ENCODE data around the gene SELENON.

SELENON gene

GRCh38 chr1:25770541-25771220, 29.3 kb upstream of the SELENON start:
- TF ChIP-seq, protein P1, sequence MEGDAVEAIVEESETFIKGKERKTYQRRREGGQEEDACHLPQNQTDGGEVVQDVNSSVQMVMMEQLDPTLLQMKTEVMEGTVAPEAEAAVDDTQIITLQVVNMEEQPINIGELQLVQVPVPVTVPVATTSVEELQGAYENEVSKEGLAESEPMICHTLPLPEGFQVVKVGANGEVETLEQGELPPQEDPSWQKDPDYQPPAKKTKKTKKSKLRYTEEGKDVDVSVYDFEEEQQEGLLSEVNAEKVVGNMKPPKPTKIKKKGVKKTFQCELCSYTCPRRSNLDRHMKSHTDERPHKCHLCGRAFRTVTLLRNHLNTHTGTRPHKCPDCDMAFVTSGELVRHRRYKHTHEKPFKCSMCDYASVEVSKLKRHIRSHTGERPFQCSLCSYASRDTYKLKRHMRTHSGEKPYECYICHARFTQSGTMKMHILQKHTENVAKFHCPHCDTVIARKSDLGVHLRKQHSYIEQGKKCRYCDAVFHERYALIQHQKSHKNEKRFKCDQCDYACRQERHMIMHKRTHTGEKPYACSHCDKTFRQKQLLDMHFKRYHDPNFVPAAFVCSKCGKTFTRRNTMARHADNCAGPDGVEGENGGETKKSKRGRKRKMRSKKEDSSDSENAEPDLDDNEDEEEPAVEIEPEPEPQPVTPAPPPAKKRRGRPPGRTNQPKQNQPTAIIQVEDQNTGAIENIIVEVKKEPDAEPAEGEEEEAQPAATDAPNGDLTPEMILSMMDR (conservative IDR thresholded peaks at IDR 0.05; ENCODE audit: control insufficient read depth, insufficient read depth, low read depth, low read length): no peak
- H3K4me3 ChIP-seq (ENCODE audit: control insufficient read depth, low read depth, low read length): no peak overlapping the region
- DNase-seq (ENCODE audit: low read depth): no peak

- DNase-seq (ENCODE audit: low read depth): no peak
- TF ChIP-seq, protein P1 (conservative IDR thresholded peaks at IDR 0.05; ENCODE audit: control insufficient read depth, insufficient read depth, low read depth, low read length): no peak
Observed at GRCh38 chr1:25771221-25772114, 28.5 kb upstream of the SELENON start.

DNA sequence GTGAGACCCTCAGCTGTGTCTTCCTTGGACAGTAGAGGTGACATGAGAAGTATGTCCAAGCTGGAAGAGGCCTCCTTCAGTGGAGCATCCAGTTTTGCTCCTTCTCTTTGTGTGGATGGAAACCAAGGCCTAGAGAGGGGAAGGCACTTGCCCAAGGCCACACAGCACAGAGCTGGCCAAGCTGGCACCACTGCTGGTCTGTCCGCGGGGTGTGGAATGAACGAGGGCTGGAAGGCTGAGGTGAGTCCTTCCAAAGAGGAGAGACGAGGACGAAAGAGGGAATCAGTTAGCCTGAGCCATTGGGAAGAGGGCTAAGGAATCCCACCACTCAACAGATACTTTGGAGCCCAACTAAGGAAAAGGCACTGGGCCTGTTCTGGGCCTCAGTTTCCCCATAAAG, 27.8 kb upstream of the SELENON start:
- TF ChIP-seq, protein P1 (conservative IDR thresholded peaks at IDR 0.05; ENCODE audit: control insufficient read depth, insufficient read depth, low read depth, low read length): no peak
- DNase-seq (ENCODE audit: low read depth): no peak
- no peak overlapping the region for H3K4me3 ChIP-seq (ENCODE audit: control insufficient read depth, low read depth, low read length)

More at GRCh38 chr1:25771221-25772114, 28.5 kb upstream of the SELENON start:
- H3K4me3 ChIP-seq (ENCODE audit: control insufficient read depth, low read depth, low read length): no peak overlapping the region

- TF ChIP-seq, protein P1 (conservative IDR thresholded peaks at IDR 0.05; ENCODE audit: control insufficient read depth, insufficient read depth, low read depth, low read length): no peak
- no peak overlapping the region for H3K4me3 ChIP-seq (ENCODE audit: control insufficient read depth, low read depth, low read length)
- no peak for DNase-seq (ENCODE audit: low read depth)
Observed at GRCh38 chr1:25772692-25773245, 27.2 kb upstream of the SELENON start.

- no peak overlapping the region for H3K4me3 ChIP-seq (ENCODE audit: control insufficient read depth, low read depth, low read length)
- no peak for DNase-seq (ENCODE audit: low read depth)
- TF ChIP-seq, protein P1 (conservative IDR thresholded peaks at IDR 0.05; ENCODE audit: control insufficient read depth, insufficient read depth, low read depth, low read length): no peak
Observed at GRCh38 chr1:25773441-25774125, 26.4 kb upstream of the SELENON start.

DNA sequence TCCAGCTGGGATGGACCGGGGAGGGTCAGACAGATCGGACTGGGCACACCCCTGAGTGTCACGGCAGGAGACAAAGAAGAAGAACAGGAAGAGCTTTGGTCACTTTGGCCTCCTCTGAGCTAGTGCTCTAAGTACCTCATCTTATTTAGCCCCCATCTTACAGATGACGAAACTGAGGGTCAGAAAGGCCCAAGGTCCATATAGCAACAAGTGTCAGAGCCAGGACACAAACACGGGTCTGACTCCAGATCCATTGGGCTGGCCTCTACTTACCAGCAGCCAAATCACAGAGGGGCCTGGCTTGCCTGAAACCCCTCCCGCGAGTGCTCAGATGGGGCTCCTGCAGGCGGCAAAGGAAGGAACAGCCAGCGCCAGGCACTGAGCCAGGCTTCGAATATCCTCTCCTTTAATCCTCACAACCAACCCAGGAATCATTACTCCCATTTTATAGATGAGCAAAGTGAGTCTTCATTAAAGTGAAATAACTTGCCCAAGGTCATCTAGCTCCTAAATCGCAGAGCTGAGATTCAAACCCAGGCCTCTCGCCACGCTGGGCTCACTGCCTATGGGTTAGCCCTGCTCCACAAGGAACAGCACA, 25.7 kb upstream of the SELENON start:
- H3K4me3 ChIP-seq (ENCODE audit: control insufficient read depth, low read depth, low read length): no peak overlapping the region
- DNase-seq (ENCODE audit: low read depth): no peak
- TF ChIP-seq, protein P1 (conservative IDR thresholded peaks at IDR 0.05; ENCODE audit: control insufficient read depth, insufficient read depth, low read depth, low read length): no peak
